Measurements from ENCODE around the gene IQSEC1.

The IQSEC1 gene

GRCh38 chr3:12898965-12899755 is 174.1 kb downstream of the IQSEC1 start:
- DNase-seq: no peak
- no peak overlapping the region for H3K27ac ChIP-seq (ENCODE audit: insufficient read depth in 1 of 2, low read depth in 1 of 2, low read length in 2 of 2, poor library complexity in 1 of 2, severe bottlenecking in 2 of 2)
- WGBS (ENCODE audit: insufficient coverage): 98% methylated on average over 35 of the region's 40 CpGs
- ChIA-PET CTCF (interaction anchor here (0.9 to 1.6 kb wide), 5 partner anchors 15 to 96 kb away, joined by 3 to 5 read pairs (median 3); no protein-coding TSS in a partner anchor), POLR2A (interaction anchor here (0.6 kb wide), 1 partner anchor 33 kb away, joined by 3 read pairs; no protein-coding TSS in a partner anchor)
- H3K36me3 ChIP-seq (ENCODE audit: control insufficient read depth in 4 of 4, insufficient read depth in 4 of 4, low read length in 3 of 4): peaks cover 0 to 6% (median 5%) of the 10 kb centered on the region in 4 experiments
- H3K4me3 ChIP-seq (ENCODE audit: control insufficient read depth in 1 of 7, extremely low read depth in 1 of 7, insufficient read depth in 4 of 7, low read depth in 2 of 7, low read length in 6 of 7): no peak overlapping the region
- no peaks in the 10 kb centered on the region for H3K27me3 ChIP-seq (replicated peaks in 2 of 5; ENCODE audit: control insufficient read depth in 4 of 5, insufficient read depth in 5 of 5, low read length in 4 of 5)
- no peaks in the 10 kb centered on the region for H3K9me3 ChIP-seq (ENCODE audit: control extremely low read depth in 1 of 5, control insufficient read depth in 4 of 5, insufficient read depth in 2 of 5, low read depth in 1 of 5, low read length in 4 of 5)
- peaks cover 0 to 27% (median 20%) of the 10 kb centered on the region in 4 experiments for H3K4me1 ChIP-seq (ENCODE audit: control extremely low read depth in 1 of 4, control insufficient read depth in 4 of 4, insufficient read depth in 4 of 4, low read length in 3 of 4)

GRCh38 chr3:12898290-12898964 is 174.8 kb downstream of the IQSEC1 start:
- H3K4me1 ChIP-seq (ENCODE audit: control extremely low read depth in 1 of 4, control insufficient read depth in 4 of 4, insufficient read depth in 4 of 4, low read length in 3 of 4): peaks cover 0 to 20% (median 13%) of the 10 kb centered on the region in 4 experiments
- no peak overlapping the region for H3K4me3 ChIP-seq (ENCODE audit: control insufficient read depth in 1 of 7, extremely low read depth in 1 of 7, insufficient read depth in 4 of 7, low read depth in 2 of 7, low read length in 6 of 7)
- DNase-seq: no peak
- CTCF ChIA-PET: interaction anchor here (1.3 to 1.6 kb wide), 5 partner anchors 13 to 30 kb away, joined by 3 to 7 read pairs (median 3); no protein-coding TSS in a partner anchor
- 95% methylated on average over 20 of the region's 22 CpGs for WGBS (ENCODE audit: insufficient coverage)
- H3K27ac ChIP-seq (ENCODE audit: insufficient read depth in 1 of 2, low read depth in 1 of 2, low read length in 2 of 2, poor library complexity in 1 of 2, severe bottlenecking in 2 of 2): no peak overlapping the region
- no peaks in the 10 kb centered on the region for H3K9me3 ChIP-seq (ENCODE audit: control extremely low read depth in 1 of 5, control insufficient read depth in 4 of 5, insufficient read depth in 2 of 5, low read depth in 1 of 5, low read length in 4 of 5)
- H3K36me3 ChIP-seq (ENCODE audit: control insufficient read depth in 4 of 4, insufficient read depth in 4 of 4, low read length in 3 of 4): peaks cover 0 to 6% (median 5%) of the 10 kb centered on the region in 4 experiments
- peaks cover 0 to 2% (median 0%) of the 10 kb centered on the region in 5 experiments for H3K27me3 ChIP-seq (replicated peaks in 2 of 5; ENCODE audit: control insufficient read depth in 4 of 5, insufficient read depth in 5 of 5, low read length in 4 of 5)
- POLR2A ChIA-PET: interaction anchor here (0.6 kb wide), 1 partner anchor 32 kb away, joined by 3 read pairs; no protein-coding TSS in a partner anchor

GRCh38 chr3:12897381-12898289 is 175.6 kb downstream of the IQSEC1 start:
- DNase-seq: no peak
- CTCF ChIA-PET: interaction anchor here (1.3 to 1.4 kb wide), 4 partner anchors 13 to 30 kb away, joined by 3 to 7 read pairs (median 4); no protein-coding TSS in a partner anchor
- Histone ChIP-seq H3K27me3 (replicated peaks in 2 of 5; ENCODE audit: control insufficient read depth in 4 of 5, insufficient read depth in 5 of 5, low read length in 4 of 5) (peaks cover 0 to 2% (median 0%) of the 10 kb centered on the region in 5 experiments), H3K9me3 (ENCODE audit: control extremely low read depth in 1 of 5, control insufficient read depth in 4 of 5, insufficient read depth in 2 of 5, low read depth in 1 of 5, low read length in 4 of 5) (no peaks in the 10 kb centered on the region), H3K27ac (ENCODE audit: insufficient read depth in 1 of 2, low read depth in 1 of 2, low read length in 2 of 2, poor library complexity in 1 of 2, severe bottlenecking in 2 of 2) (no peak overlapping the region), H3K4me1 (ENCODE audit: control extremely low read depth in 1 of 4, control insufficient read depth in 4 of 4, insufficient read depth in 4 of 4, low read length in 3 of 4) (peaks cover 0 to 12% (median 5%) of the 10 kb centered on the region in 4 experiments), H3K4me3 (ENCODE audit: control insufficient read depth in 1 of 7, extremely low read depth in 1 of 7, insufficient read depth in 4 of 7, low read depth in 2 of 7, low read length in 6 of 7) (no peak overlapping the region), H3K36me3 (ENCODE audit: control insufficient read depth in 4 of 4, insufficient read depth in 4 of 4, low read length in 3 of 4) (peaks cover 0 to 6% (median 5%) of the 10 kb centered on the region in 4 experiments)
- 84% methylated on average over 8 of the region's 13 CpGs for WGBS (ENCODE audit: insufficient coverage)
- POLR2A ChIA-PET: no interaction called here

GRCh38 chr3:12896063-12896985 is 176.9 kb downstream of the IQSEC1 start:
- peaks cover 0 to 2% (median 0%) of the 10 kb centered on the region in 5 experiments for H3K27me3 ChIP-seq (replicated peaks in 2 of 5; ENCODE audit: control insufficient read depth in 4 of 5, insufficient read depth in 5 of 5, low read length in 4 of 5)
- no peak overlapping the region for H3K4me3 ChIP-seq (ENCODE audit: control insufficient read depth in 1 of 7, extremely low read depth in 1 of 7, insufficient read depth in 4 of 7, low read depth in 2 of 7, low read length in 6 of 7)
- WGBS (ENCODE audit: insufficient coverage): 68% methylated on average over 11 of the region's 14 CpGs
- peaks cover 0 to 3% (median 1%) of the 10 kb centered on the region in 4 experiments for H3K4me1 ChIP-seq (ENCODE audit: control extremely low read depth in 1 of 4, control insufficient read depth in 4 of 4, insufficient read depth in 4 of 4, low read length in 3 of 4)
- H3K27ac ChIP-seq (ENCODE audit: insufficient read depth in 1 of 2, low read depth in 1 of 2, low read length in 2 of 2, poor library complexity in 1 of 2, severe bottlenecking in 2 of 2): no peak overlapping the region
- H3K36me3 ChIP-seq (ENCODE audit: control insufficient read depth in 4 of 4, insufficient read depth in 4 of 4, low read length in 3 of 4): peaks cover 0 to 6% (median 5%) of the 10 kb centered on the region in 4 experiments
- CTCF ChIA-PET: interaction anchor here (1.2 to 8.2 kb wide), 3 partner anchors 33 to 87 kb away, joined by 3 to 37 read pairs (median 4); no protein-coding TSS in a partner anchor
- POLR2A ChIA-PET: no interaction called here
- DNase-seq: no peak
- no peaks in the 10 kb centered on the region for H3K9me3 ChIP-seq (ENCODE audit: control extremely low read depth in 1 of 5, control insufficient read depth in 4 of 5, insufficient read depth in 2 of 5, low read depth in 1 of 5, low read length in 4 of 5)

- ChIA-PET POLR2A (no interaction called here), CTCF (interaction anchor here (1.1 to 8.2 kb wide), 5 partner anchors 32 to 108 kb away, joined by 3 to 37 read pairs (median 3); no protein-coding TSS in a partner anchor)
- H3K9me3 ChIP-seq (ENCODE audit: control extremely low read depth in 1 of 5, control insufficient read depth in 4 of 5, insufficient read depth in 2 of 5, low read depth in 1 of 5, low read length in 4 of 5): no peaks in the 10 kb centered on the region
- peaks cover 0 to 2% (median 0%) of the 10 kb centered on the region in 5 experiments for H3K27me3 ChIP-seq (replicated peaks in 2 of 5; ENCODE audit: control insufficient read depth in 4 of 5, insufficient read depth in 5 of 5, low read length in 4 of 5)
- no peak for DNase-seq
- peaks cover 0 to 3% (median 1%) of the 10 kb centered on the region in 4 experiments for H3K4me1 ChIP-seq (ENCODE audit: control extremely low read depth in 1 of 4, control insufficient read depth in 4 of 4, insufficient read depth in 4 of 4, low read length in 3 of 4)
- no peak overlapping the region for H3K4me3 ChIP-seq (ENCODE audit: control insufficient read depth in 1 of 7, extremely low read depth in 1 of 7, insufficient read depth in 4 of 7, low read depth in 2 of 7, low read length in 6 of 7)
- 85% methylated on average over 11 of the region's 13 CpGs for WGBS (ENCODE audit: insufficient coverage)
- no peak overlapping the region for H3K27ac ChIP-seq (ENCODE audit: insufficient read depth in 1 of 2, low read depth in 1 of 2, low read length in 2 of 2, poor library complexity in 1 of 2, severe bottlenecking in 2 of 2)
- H3K36me3 ChIP-seq (ENCODE audit: control insufficient read depth in 4 of 4, insufficient read depth in 4 of 4, low read length in 3 of 4): peaks cover 0 to 6% (median 3%) of the 10 kb centered on the region in 4 experiments
These were observed 177.7 kb downstream of the IQSEC1 start for GRCh38 chr3:12895391-12896062.
